GM23248 (cell line): ENCODE results near the gene DHX57.

Experiments
- EZH2 ChIP-seq: fragments of 200-600 bp; sonication (generic); IDR thresholded peaks from 2 replicates; pipeline ENCODE4 v1.6.1; 2018; ENCODE audit warnings: antibody characterized with exemption, mild to moderate bottlenecking; ENCODE audit not compliant: insufficient read depth, poor library complexity, severe bottlenecking
- EZH2phosphoT487 ChIP-seq: fragments of 200-600 bp; sonication (generic); IDR thresholded peaks from 2 replicates; pipeline ENCODE4 v1.6.1; 2018; ENCODE audit warnings: antibody characterized with exemption, moderate library complexity, mild to moderate bottlenecking, low read depth; ENCODE audit not compliant: insufficient read depth

GRCh38 chr2:38871432-38871831 lies 4.3 kb downstream of the DHX57 start:
- TF ChIP-seq EZH2, result no peak
- no peak for TF ChIP-seq EZH2phosphoT487
